Pulmonary artery endothelial cell (primary cell): Measurements from ENCODE around the gene SRGAP1. TPM values are rescaled to one million over a fixed set of nuclear protein-coding genes. Genes with fewer than 3 reads are reported as not detected.
"Not testable (repeated sequence)": the region's sequence is repeated elsewhere in the genome, so short reads cannot be mapped to it uniquely, and the experiment has no call there.

ENCODE experiments used
- DNase-seq: peaks from one replicate; pipeline ENCODE4 v3.0.0-alpha.2; 2011; ENCODE audit warnings: low read depth, low spot score
- total RNA-seq: library from RNA; depleted of rRNA; stranded (reverse); fragments of >200 nt; gene quantifications from 2 replicates; pipeline ENCODE4 v1.2.3, GENCODE V29; 2014

Gene SRGAP1
- total RNA-seq, 1 donor from 2014 or later = 1.8 TPM

- DNase-seq = no peak
These were observed 315.7 kb downstream of the SRGAP1 start for GRCh38 chr12:64160021-64160710.

GRCh38 chr12:64160711-64161060, 316.2 kb downstream of the SRGAP1 start:
- no peak for DNase-seq

- not testable (repeated sequence) for DNase-seq
These were observed 322.1 kb downstream of the SRGAP1 start for GRCh38 chr12:64166606-64167005.

DNA sequence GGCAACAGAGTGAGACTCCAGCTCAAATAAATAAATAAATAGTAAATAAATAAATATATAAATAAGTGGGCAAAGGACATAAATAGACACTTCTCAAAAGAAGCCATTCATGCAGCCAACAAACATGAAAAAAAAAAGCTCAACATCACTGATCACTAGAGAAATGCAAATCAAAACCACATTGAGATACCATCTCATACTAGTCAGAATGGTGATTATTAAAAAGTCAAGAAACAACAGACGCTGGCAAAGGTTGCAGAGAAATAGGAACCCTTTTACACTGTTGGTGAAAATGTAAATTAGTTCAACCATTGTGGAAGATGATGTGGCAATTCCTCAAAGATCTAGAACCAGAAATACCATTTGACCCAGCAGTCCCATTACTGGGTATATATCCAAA, 322.5 kb downstream of the SRGAP1 start:
- not testable (repeated sequence) for DNase-seq

GRCh38 chr12:64170024-64170423, 325.5 kb downstream of the SRGAP1 start:
- DNase-seq = no peak

- DNase-seq = no peak
These were observed 326.2 kb downstream of the SRGAP1 start for GRCh38 chr12:64170730-64171129.

DNA sequence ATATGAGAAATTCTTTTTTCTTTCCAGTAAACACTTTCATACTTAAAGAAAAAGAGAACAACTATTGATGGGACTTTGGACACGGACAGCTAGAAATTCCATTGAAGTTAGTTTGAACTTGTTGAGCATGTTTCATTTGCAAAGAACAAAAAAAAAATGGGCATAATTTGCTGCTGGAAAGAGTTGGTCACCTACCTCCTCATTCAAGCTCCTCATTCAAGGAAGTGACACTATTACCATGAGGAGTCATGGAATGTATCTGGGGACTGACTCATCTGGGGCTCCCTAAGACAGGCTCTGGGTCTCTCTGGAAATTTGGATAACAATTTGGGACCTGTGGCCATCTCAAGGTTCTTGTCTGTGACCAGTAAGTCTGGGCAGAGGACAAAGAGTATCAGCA, 327.2 kb downstream of the SRGAP1 start:
- DNase-seq = no peak

DNA sequence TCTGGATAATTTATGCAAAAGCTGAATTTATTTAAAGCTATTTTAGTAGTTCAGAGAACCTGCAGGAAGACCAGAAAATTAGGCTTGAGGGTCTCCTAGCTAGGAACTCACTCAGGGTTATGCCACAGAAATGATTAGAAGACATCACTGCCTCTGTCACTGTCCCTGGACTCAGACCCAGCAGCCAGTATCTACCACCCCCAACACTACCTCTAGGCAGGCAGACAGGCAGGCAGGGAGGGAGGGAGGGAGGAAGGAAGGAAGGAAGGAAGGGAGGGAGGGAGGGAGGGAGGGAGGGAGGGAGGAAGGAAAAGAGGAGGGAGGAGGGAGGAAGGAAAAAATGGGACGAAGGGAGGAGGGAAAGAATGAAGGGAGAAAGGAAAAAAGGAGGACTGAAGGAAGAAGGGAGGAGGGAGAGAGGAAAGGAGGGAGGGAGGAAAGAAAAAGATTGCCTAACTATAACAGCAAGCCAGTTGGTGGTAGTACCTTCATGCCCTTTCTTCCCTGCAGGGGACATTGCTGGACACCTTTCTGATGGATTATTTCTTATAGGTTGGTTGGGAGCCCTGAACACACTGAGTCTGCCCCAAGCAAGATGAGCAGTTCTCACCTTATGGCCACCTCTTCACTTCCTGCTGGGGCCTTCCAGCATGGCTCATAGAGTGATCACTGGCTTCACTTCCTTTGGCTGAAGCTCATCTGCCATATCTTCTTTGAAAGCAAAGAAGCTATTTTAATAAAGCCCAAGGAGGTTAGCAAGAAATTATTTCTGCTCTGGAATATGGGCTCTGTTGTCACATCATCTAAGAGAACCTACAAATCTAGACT, 327.9 kb downstream of the SRGAP1 start:
- no peak for DNase-seq

DNA sequence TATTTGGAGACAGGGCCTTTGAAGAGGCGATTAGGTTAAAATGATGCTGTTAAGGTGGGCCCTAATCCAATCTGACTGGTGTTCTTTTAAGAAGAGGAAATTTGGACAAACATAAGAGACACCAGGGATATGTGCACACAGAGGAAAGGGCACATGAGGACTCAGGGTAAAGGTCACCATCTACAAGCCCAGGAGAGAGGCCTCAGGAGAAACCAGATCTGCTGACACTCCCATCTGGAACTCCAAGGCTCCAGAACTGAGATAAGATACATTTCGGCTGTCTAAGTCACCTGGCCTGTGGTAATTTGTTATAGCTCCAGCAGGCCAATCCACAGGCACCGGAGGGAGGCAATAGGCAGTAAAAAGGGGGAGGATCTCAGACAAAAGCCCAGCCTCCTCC, 329.0 kb downstream of the SRGAP1 start:
- DNase-seq = no peak

- no peak for DNase-seq
These were observed 330.9 kb downstream of the SRGAP1 start for GRCh38 chr12:64175254-64175945.

DNA sequence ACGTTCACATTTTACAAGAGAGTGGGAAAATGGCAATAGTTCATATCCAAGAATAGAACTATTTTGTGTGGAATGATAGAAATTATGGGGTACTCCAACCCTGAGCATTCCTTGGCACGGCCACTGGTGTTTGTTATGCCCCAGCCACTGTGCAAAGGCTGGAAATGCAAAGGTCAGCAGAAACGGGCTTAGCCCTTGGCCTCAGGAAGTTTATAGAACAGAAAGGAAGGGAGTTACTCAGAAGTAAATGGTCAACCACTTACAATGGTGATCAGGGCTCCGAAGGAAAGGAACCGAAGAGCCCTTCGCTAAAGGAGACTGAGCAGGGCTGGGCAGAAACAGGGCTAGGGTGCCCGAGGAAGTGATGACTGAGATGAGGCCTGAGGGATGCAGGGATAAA, 332.5 kb downstream of the SRGAP1 start:
- no peak for DNase-seq

DNA sequence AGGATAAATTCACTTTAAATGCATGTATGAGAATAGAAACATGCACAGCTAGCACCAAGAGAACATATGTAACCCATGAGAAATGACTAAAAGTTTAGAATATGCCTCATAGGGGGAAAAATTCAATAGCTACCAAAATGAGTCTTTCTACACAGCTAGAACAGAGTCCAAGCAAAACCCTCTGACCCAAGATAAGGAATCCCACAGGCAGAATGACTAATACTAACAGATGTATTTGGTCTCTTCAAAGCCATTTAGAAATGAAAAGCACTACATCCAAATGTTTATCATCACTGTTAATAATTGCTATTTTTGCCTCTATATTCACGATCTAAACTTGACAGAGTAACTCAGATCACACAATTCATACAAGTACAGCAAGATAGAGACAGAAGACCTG, 333.6 kb downstream of the SRGAP1 start:
- DNase-seq = no peak

GRCh38 chr12:64180951-64181350, 336.5 kb downstream of the SRGAP1 start:
- DNase-seq = no peak

DNA sequence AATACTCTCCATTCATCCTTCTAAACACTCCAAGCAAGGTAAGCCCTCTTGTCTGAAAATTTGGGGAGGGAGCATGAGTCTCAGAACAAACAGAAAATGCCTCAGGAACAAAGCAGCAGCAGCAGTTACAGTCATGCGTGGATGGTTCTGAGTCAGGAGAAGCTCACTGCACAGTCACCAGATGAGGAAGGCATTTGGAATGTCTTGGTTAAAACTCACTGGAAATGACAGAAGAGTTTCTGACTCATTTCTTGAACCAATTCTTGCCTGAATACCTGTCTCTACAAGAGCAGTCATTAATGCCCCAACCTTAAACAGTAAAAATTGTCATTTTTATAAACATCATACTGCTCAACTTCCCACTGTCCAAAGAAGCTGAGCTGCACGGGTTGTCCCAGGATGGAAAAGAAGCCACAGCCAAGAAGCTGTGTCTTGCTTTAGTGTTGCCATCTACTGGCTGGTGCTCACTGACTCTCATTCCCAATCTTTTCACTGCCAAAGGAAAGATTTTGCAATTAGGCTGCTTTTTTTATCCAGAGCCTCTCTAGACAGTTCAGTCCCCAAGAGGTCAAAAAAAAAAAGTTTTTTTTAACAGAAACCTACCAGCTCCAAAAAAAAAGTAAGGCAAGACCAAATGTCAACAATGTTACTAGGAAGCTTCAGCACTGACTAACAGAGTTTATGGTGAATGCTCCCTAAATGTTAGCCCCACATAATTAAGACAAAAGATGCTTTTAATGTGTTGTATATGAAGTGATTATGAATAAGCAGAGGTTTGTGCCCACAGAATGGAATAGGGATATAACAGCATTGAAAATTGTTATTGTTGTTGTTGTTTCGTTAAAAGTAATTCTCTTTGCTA, 337.2 kb downstream of the SRGAP1 start:
- peak; percentile 64 for DNase-seq

- no peak for DNase-seq
These were observed 339.7 kb downstream of the SRGAP1 start for GRCh38 chr12:64184216-64184615.

- DNase-seq = no peak
These were observed 342.3 kb downstream of the SRGAP1 start for GRCh38 chr12:64186789-64187188.

DNA sequence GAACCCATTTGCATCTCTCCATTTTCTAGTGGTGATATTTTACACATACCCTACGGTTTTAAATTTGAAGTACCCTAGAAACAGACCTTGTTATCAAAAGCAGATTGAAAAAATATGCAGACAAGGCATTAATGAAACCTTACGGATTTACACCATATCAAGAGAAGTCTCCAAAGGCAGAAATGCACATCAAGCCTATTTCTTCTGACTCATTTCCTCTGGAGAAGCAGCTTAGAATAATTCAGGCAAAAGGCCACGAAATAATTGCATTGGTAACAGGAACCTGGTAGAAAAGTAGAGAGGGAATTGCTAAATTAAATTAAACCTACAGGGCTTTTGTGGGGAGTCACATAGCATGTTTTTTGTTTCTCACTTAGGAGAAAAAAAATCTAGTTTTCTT, 342.9 kb downstream of the SRGAP1 start:
- no peak for DNase-seq

DNA sequence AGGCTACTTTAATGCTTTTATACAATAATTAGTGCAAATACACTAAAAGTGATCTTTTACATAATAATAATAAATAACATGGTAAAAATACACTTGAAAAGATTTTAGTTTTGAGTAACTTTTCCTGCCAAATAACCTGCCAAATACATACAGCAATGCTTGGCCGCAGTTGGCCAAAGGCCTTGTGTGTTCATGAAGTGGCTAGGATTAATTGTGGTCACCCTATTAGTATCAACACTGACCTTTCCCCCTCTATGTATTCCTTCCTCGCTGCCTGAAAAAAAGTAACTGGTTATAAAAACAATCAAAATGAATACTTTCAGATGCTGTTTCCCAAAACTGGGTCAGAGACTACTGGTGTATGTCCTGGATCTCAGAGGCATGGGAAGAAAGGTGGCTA, 343.3 kb downstream of the SRGAP1 start:
- no peak for DNase-seq

- DNase-seq = no peak
These were observed 345.0 kb downstream of the SRGAP1 start for GRCh38 chr12:64189530-64189929.

GRCh38 chr12:64190140-64190539, 345.6 kb downstream of the SRGAP1 start:
- DNase-seq = no peak

- no peak for DNase-seq
These were observed 348.3 kb downstream of the SRGAP1 start for GRCh38 chr12:64192644-64193444.
